Hepatocyte (in vitro differentiated cells): ENCODE measurements around the gene CCDC81. TPM values are rescaled to one million over a fixed set of nuclear protein-coding genes. Genes with fewer than 3 reads are reported as not detected.

Source experiments
- DNase-seq: peaks from one replicate; pipeline ENCODE4 v3.0.0-alpha.2; 2016; ENCODE audit warnings: low spot score
- H2AFZ ChIP-seq: fragments of 200-600 bp; sonication (generic); 2 replicates; pipeline ENCODE4 v1.6.0; 2016; ENCODE audit warnings: antibody characterized with exemption, mild to moderate bottlenecking
- H3K27ac ChIP-seq: fragments of 200-600 bp; sonication (generic); 2 replicates; pipeline ENCODE4 v1.5.1; 2016; ENCODE audit warnings: mild to moderate bottlenecking
- H3K27me3 ChIP-seq: fragments of 200-600 bp; sonication (generic); 2 replicates; pipeline ENCODE4 v1.6.1; 2016
- H3K36me3 ChIP-seq: fragments of 200-600 bp; sonication (generic); replicated peaks from 2 replicates; pipeline ENCODE4 v1.5.1; 2016; ENCODE audit warnings: low read depth; ENCODE audit not compliant: insufficient read depth
- H3K4me1 ChIP-seq: fragments of 200-600 bp; sonication (generic); 2 replicates; pipeline ENCODE4 v1.5.1; 2016; ENCODE audit warnings: mild to moderate bottlenecking, moderate library complexity; ENCODE audit not compliant: insufficient read depth
- H3K4me2 ChIP-seq: fragments of 200-600 bp; sonication (generic); 2 replicates; pipeline ENCODE4 v1.6.0; 2016
- H3K4me3 ChIP-seq: fragments of 200-600 bp; sonication (generic); 2 replicates; pipeline ENCODE4 v1.5.1; 2016; ENCODE audit warnings: mild to moderate bottlenecking
- H3K79me2 ChIP-seq: fragments of 200-600 bp; sonication (generic); 2 replicates; pipeline ENCODE4 v1.6.0; 2017; ENCODE audit warnings: mild to moderate bottlenecking
- H3K9me2 ChIP-seq: fragments of 200-600 bp; sonication (generic); replicated peaks from 2 replicates; pipeline ENCODE4 v1.6.0; 2017; ENCODE audit warnings: mild to moderate bottlenecking; ENCODE audit not compliant: insufficient read depth
- H3K9me3 ChIP-seq: fragments of 200-600 bp; sonication (generic); 2 replicates; pipeline ENCODE4 v1.5.1; 2016; ENCODE audit warnings: low read depth, mild to moderate bottlenecking
- H4K20me1 ChIP-seq: fragments of 200-600 bp; sonication (generic); 2 replicates; pipeline ENCODE4 v1.6.0; 2016; ENCODE audit warnings: mild to moderate bottlenecking; ENCODE audit not compliant: insufficient read depth, poor library complexity, severe bottlenecking
- EZH2 ChIP-seq: fragments of 200-600 bp; sonication (generic); IDR thresholded peaks from 2 replicates; pipeline ENCODE4 v1.6.1; 2016; ENCODE audit warnings: antibody characterized with exemption, mild to moderate bottlenecking, borderline replicate concordance
- EZH2phosphoT487 ChIP-seq: fragments of 200-600 bp; sonication (generic); IDR thresholded peaks from one replicate; pipeline ENCODE4 v1.6.1; 2018; ENCODE audit warnings: antibody characterized with exemption, mild to moderate bottlenecking, low read depth, moderate library complexity; ENCODE audit not compliant: unreplicated experiment, severe bottlenecking
- WGBS: methylation state at CpG from one replicate; pipeline ENCODE4 v1.1.6; 2016; ENCODE audit warnings: low lambda C conversion rate; ENCODE audit errors: missing lambda C conversion rate; 5-methylcytosine and 5-hydroxymethylcytosine counted together
- polyA plus RNA-seq: library from polyadenylated mRNA; unstranded; fragments of >200 nt; fragmentation: Nextera tagmentation; extraction: Ambion mirVana; gene quantifications from 2 replicates; pipeline ENCODE4 v1.2.1, GENCODE V29; 2016
- total RNA-seq: library from RNA; depleted of rRNA; stranded (reverse); fragments of >200 nt; gene quantifications from 2 replicates; pipeline ENCODE4 v1.2.3, GENCODE V29; 2014
- TF ChIP-seq, protein P1 (sequence below): fragments of 200-600 bp; sonication (generic); IDR thresholded peaks from 2 replicates; pipeline ENCODE4 v1.5.1; 2016; ENCODE audit warnings: antibody characterized with exemption, mild to moderate bottlenecking; ENCODE audit not compliant: poor library complexity

The CCDC81 gene
- total and polyA plus RNA-seq, 2 experiments from 2014 or later = 0.16 to 0.33 TPM

DNA sequence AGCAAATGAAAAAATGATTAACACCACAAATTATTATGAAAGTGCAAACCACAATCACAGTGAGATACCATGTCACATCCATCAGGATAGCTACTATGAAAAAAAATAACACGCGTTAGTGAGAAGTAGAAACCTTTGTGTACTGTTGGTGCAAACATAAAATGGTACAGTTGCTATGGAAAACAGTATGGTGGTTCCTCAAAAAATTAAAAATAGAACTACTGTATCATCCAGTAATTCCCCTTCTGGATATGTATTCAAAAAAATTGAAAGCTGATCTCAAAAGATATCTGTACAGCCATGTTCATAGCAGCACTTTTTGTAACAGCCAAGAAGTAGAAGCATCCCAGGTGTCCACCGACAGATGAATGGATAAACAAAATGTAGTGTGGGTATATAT is 43.4 kb downstream of the CCDC81 start:
- 92% methylated on average over 3 of the region's 3 CpGs for WGBS
- no peaks in the 10 kb centered on the region for H4K20me1 ChIP-seq
- no peaks in the 10 kb centered on the region for H3K9me2 ChIP-seq
- H3K27ac ChIP-seq = no peak overlapping the region
- no peaks in the 10 kb centered on the region for H3K9me3 ChIP-seq
- peaks cover 8% of the 10 kb centered on the region for H3K4me1 ChIP-seq
- no peaks in the 10 kb centered on the region for H3K79me2 ChIP-seq
- H3K4me3 ChIP-seq = no peak overlapping the region
- H3K36me3 ChIP-seq = no peaks in the 10 kb centered on the region
- no peak overlapping the region for H3K4me2 ChIP-seq
- DNase-seq = no peak
- no peaks in the 10 kb centered on the region for H3K27me3 ChIP-seq
- TF ChIP-seq EZH2phosphoT487 (no peak), EZH2 (no peak)
- TF ChIP-seq, protein P1, sequence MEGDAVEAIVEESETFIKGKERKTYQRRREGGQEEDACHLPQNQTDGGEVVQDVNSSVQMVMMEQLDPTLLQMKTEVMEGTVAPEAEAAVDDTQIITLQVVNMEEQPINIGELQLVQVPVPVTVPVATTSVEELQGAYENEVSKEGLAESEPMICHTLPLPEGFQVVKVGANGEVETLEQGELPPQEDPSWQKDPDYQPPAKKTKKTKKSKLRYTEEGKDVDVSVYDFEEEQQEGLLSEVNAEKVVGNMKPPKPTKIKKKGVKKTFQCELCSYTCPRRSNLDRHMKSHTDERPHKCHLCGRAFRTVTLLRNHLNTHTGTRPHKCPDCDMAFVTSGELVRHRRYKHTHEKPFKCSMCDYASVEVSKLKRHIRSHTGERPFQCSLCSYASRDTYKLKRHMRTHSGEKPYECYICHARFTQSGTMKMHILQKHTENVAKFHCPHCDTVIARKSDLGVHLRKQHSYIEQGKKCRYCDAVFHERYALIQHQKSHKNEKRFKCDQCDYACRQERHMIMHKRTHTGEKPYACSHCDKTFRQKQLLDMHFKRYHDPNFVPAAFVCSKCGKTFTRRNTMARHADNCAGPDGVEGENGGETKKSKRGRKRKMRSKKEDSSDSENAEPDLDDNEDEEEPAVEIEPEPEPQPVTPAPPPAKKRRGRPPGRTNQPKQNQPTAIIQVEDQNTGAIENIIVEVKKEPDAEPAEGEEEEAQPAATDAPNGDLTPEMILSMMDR = no peak
- H2AFZ ChIP-seq = no peak overlapping the region

GRCh38 chr11:86418513-86418912 is 43.8 kb downstream of the CCDC81 start:
- no peak overlapping the region for H2AFZ ChIP-seq
- H3K9me3 ChIP-seq = no peaks in the 10 kb centered on the region
- no peak overlapping the region for H3K27ac ChIP-seq
- peaks cover 12% of the 10 kb centered on the region for H3K4me1 ChIP-seq
- H4K20me1 ChIP-seq = no peaks in the 10 kb centered on the region
- no peaks in the 10 kb centered on the region for H3K79me2 ChIP-seq
- no peak for TF ChIP-seq EZH2phosphoT487
- TF ChIP-seq, protein P1 = no peak
- no peak for DNase-seq
- no peaks in the 10 kb centered on the region for H3K27me3 ChIP-seq
- no peaks in the 10 kb centered on the region for H3K36me3 ChIP-seq
- 96% methylated on average over 3 of the region's 3 CpGs for WGBS
- no peak overlapping the region for H3K4me2 ChIP-seq
- H3K9me2 ChIP-seq = no peaks in the 10 kb centered on the region
- H3K4me3 ChIP-seq = no peak overlapping the region

DNA sequence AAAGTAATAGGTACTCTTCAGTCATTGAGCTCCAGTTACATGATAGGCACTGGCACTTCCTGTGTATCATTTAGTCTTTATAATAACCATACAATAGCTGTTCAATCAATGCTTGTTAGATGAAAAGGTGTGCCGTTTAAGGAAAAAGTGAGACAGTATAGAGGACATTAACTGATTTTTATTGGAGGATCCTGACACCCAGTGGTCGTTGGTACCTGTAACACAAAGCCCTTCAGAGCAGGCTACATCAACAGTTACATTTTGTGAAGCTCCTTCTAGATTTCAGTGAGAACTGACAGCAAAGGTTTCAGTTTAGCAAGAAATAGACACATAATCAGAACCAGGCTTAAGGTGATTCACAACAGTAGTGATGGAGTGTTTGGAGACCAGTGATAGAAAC is 44.2 kb downstream of the CCDC81 start:
- Histone ChIP-seq H3K36me3 (no peaks in the 10 kb centered on the region), H3K4me1 (peaks cover 17% of the 10 kb centered on the region), H3K27me3 (no peaks in the 10 kb centered on the region), H3K9me3 (no peaks in the 10 kb centered on the region), H3K79me2 (no peaks in the 10 kb centered on the region), H3K4me2 (no peak overlapping the region), H4K20me1 (no peaks in the 10 kb centered on the region), H3K9me2 (no peaks in the 10 kb centered on the region), H2AFZ (no peak overlapping the region), H3K4me3 (no peak overlapping the region), H3K27ac (no peak overlapping the region)
- 17% methylated on average over 2 of the region's 2 CpGs for WGBS
- DNase-seq = no peak
- TF ChIP-seq EZH2 (no peak), EZH2phosphoT487 (no peak)
- TF ChIP-seq, protein P1 = peak; percentile 24

DNA sequence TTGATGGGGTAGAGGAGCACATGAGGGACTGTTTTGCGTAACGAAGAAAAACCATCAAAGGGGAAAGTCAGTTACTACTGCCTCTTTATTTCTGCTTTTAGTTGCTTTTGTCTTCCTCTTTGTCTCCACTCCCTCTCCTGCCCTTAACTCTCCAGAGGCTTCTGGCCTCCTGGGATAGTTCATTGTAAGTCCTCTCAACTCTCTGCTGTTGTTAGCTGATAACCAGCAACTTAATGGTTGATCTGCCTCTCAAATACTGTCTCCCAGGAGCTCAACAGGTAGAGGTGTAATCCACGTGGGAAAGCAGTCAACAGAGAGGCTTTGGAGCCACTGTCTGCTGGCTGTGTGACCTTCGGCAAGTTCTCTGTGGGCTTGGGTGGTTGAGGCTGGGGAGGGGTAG is 47.3 kb downstream of the CCDC81 start:
- Histone ChIP-seq H3K79me2 (no peaks in the 10 kb centered on the region), H3K4me2 (no peak overlapping the region), H3K27me3 (no peaks in the 10 kb centered on the region), H3K4me3 (no peak overlapping the region), H3K4me1 (peaks cover 18% of the 10 kb centered on the region), H3K9me3 (no peaks in the 10 kb centered on the region), H3K36me3 (no peaks in the 10 kb centered on the region), H2AFZ (no peak overlapping the region), H3K9me2 (no peaks in the 10 kb centered on the region), H3K27ac (no peak overlapping the region), H4K20me1 (no peaks in the 10 kb centered on the region)
- 66% methylated on average over 4 of the region's 4 CpGs for WGBS
- TF ChIP-seq EZH2phosphoT487 (no peak), EZH2 (no peak)
- TF ChIP-seq, protein P1 = no peak
- DNase-seq = no peak
